ENCODE data around the gene HSPH1.

GRCh38 chr13:31184981-31185645, 23.4 kb upstream of the HSPH1 start:
- TF ChIP-seq, protein P1, sequence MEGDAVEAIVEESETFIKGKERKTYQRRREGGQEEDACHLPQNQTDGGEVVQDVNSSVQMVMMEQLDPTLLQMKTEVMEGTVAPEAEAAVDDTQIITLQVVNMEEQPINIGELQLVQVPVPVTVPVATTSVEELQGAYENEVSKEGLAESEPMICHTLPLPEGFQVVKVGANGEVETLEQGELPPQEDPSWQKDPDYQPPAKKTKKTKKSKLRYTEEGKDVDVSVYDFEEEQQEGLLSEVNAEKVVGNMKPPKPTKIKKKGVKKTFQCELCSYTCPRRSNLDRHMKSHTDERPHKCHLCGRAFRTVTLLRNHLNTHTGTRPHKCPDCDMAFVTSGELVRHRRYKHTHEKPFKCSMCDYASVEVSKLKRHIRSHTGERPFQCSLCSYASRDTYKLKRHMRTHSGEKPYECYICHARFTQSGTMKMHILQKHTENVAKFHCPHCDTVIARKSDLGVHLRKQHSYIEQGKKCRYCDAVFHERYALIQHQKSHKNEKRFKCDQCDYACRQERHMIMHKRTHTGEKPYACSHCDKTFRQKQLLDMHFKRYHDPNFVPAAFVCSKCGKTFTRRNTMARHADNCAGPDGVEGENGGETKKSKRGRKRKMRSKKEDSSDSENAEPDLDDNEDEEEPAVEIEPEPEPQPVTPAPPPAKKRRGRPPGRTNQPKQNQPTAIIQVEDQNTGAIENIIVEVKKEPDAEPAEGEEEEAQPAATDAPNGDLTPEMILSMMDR (IDR thresholded peaks at IDR 0.05; ENCODE audit: low read depth, low read length) = no peak
- TF ChIP-seq EZH2phosphoT487 (IDR thresholded peaks at IDR 0.05; ENCODE audit: low read depth) = no peak

Measured in OCI-LY3 (cell line).